HG02623 (cell line): ENCODE measurements around the gene FHAD1.
"Not testable (repeated sequence)": the region's sequence is repeated elsewhere in the genome, so short reads cannot be mapped to it uniquely, and the experiment has no call there.

Experiments used
- ATAC-seq: cut with Tn5 transposase; IDR thresholded peaks from one replicate; pipeline ENCODE4 v1.9.1; 2021; ENCODE audit warnings: moderate library complexity; ENCODE audit not compliant: unreplicated experiment

Gene FHAD1

DNA sequence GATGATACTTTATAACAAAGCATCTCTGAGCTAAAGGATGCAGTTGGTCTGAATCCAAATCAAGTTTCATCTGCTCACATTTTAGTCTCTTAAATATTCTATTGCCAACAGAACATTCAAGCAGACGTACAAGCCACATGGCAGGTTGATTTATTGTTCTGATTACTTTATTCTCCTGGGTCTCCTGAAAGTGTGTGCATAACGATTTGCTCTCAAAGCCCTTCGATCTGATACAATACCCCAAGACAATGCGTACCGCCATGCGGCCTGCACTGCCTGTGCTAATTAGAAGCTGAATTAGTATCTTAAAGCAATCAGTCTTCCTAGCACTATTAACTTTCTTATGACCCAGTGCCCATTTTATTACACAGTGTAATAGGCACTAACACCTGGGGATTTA is 56.9 kb downstream of the FHAD1 start:
- ATAC-seq = no peak

DNA sequence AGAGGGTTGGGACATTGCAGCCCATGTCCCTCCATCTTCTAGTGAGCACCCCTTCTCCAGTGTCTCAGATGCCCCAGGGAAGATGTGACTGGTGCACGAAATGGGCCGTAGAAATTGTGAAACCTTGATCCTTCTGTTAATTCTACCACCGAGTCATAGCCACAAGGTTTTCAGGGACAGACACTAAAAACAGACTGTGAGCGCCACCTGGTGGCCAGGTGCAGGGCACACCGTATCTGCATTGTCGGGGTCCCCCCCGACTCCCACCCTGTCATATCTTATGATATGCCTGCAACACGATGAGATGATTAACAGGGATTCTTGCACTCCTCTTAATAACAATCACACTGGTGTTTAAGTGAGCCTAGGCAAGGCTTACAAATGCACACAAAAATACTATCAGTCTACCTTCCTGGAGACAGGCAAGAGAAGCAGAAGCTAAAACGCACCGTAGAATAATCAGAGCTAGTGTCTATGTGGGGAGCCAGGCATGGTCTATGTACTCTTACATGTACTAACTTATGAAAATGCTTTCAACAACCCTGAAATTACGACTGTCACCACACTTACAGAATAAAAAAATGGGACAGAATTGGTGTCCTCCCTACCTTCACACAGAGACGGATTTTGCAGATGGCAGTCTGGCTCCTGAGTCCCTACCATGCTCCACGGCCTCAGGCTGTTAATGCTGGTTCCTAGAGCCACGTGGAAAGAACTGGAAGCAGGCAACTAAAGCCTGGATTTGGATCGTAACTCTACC is 57.9 kb downstream of the FHAD1 start:
- no peak for ATAC-seq

DNA sequence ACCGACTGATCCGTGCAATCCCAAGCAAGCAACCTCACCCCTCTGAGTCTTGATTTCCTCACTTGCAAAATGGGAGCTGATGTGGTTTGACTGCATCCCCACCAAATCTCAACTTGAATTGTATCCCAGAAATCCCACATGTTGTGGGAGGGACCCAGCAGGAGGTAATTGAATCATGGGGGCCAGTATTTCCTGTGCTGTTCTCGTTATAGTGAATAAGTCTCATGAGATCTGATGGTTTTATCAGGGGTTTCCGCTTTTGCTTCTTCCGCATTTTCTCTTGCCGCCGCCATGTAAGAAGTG is 58.4 kb downstream of the FHAD1 start:
- no peak for ATAC-seq

DNA sequence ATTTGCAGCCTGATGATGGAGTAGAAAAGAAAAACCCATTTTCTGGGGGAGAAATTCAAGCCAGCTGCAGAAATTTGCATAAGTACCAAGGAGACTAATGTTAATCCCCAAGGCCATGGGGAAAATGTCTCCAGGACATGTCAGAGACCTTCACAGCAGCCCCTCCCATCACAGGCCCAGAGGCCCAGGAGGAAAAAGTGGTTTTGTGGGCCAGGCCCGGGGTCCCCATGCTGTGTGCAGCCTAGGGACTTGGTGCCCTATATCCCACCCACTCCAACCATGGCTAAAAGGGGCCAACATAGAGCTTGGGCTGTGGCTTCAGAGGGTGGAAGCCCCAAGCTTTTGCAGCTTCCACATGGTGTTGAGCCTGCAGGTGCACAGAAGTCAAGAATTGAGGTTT is 59.3 kb downstream of the FHAD1 start:
- ATAC-seq = not testable (repeated sequence)

DNA sequence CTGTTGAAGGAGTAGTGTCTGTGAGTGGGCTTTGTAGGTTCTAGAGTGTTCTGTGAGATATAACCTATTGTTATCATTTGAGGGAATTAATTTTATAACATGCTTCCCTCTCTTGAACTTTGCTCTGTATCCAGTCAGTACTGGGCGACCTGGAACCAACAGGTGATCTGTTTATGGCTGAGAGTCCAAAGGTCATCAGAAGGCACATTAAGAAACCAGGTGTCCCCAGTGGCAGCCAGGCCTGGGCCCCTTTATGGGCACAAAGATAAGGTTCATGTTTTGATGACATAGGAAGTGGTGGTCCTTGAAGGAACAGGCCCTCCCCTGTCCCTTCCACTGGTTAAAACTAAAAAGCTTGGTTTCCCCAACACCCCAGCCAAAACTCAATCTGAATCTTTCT is 61.1 kb downstream of the FHAD1 start:
- no peak for ATAC-seq

DNA sequence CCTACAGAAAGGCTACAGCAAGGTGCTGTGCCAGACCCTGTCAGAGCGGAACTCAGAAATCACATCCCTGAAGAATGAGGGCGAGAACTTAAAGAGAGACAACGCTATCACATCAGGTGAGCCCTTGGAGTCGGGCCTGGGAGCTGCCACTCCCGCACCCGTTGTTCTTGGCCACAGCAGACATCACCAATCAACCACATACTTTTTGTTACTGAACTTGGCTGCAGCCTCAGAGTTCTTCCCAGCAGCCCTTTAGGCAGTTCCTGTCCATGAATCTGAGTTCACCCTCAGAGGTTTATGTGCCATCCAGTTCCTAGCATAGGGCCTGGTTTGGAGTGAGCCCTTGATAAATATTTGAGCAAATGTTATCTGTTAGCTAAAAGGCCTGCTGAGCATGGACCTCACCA is 61.6 kb downstream of the FHAD1 start:
- ATAC-seq = no peak

DNA sequence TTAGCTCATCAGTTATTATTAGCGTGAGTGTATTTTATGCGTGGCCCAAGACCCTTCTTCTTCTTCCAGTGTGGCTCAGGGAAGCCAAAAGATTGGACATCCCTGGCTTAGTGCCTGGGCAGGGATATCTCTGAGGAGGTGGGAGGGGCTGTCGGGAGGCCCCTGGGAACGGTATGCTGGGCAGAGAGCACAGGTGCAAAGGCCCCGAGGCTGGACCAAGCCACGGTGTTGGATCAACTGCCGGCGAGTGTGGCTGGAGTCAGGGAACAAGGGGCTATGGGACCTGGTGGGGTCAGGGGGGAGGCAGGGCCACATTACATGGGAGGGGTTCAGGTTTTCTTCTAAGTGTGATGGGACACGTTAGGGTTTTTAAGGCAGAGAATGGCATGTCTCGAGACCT is 62.7 kb downstream of the FHAD1 start:
- no peak for ATAC-seq

DNA sequence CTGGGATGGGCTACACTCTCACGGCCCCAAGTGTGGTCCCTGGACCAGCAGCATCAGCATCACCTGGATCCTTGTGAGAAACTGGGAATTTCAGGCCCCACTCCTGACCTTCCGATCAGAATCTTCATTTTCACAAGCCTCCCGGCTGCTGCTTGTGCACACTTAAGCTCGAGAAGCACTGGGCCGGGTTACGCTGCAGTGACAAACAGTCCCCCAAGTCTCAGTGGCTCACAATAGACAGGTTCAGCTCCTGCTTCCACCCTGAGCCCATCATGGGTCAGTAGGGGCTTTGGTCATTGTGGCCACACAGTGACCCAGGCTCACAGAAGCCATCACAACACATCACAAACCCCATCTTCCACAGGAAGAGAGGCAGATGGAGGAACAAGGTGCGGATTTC is 63.5 kb downstream of the FHAD1 start:
- ATAC-seq = no peak

DNA sequence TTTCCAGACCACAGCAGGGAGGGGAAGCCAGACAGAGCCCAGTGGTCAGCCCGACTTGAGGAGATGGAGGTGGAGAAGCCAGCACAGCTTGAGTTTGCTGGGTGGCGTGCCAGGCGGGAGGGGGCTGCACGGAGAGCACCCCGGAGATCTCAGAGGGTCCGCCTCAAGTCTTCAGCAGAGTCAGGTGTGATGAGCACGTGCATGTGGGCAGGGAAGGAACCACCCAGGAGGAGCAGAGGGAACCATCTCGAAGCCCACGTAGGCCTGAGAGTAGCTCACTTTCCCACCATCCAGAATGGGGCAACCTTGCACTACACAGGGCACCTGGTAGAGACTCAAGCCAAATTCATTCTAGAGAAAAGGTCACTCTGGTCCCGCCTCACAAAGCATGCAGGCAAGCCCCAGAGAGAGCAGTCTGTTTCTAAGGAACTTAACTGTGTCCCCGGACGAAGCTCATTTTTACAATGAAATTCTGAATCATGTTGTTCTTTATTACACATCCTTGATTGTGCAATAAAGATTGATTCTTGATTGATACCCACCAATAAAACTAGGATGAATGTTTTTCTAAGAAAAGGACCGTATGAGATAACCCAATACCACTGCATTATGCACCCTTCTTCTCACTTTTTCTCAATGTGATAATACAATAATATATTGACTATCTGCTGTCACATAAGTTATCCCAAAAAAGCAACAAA is 64.2 kb downstream of the FHAD1 start:
- no peak for ATAC-seq

DNA sequence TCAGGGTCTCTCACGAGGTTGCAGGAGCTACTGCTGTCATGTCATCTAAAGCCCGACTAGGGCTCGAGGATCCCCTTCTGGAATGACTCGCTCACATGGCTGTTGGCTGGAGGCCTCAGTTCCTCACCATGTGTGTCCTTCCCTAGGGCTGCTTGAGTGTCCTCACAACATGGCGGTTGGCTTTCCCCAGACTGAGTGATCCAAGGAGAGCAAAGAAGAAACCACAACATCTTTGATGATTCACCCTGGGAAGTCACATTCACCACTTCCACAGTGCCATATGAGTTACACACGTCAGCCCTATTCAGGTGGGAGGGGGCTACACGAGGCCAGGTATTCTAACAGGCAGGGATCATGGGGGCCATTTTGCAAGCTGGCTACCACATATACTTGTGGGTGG is 64.9 kb downstream of the FHAD1 start:
- ATAC-seq = no peak

DNA sequence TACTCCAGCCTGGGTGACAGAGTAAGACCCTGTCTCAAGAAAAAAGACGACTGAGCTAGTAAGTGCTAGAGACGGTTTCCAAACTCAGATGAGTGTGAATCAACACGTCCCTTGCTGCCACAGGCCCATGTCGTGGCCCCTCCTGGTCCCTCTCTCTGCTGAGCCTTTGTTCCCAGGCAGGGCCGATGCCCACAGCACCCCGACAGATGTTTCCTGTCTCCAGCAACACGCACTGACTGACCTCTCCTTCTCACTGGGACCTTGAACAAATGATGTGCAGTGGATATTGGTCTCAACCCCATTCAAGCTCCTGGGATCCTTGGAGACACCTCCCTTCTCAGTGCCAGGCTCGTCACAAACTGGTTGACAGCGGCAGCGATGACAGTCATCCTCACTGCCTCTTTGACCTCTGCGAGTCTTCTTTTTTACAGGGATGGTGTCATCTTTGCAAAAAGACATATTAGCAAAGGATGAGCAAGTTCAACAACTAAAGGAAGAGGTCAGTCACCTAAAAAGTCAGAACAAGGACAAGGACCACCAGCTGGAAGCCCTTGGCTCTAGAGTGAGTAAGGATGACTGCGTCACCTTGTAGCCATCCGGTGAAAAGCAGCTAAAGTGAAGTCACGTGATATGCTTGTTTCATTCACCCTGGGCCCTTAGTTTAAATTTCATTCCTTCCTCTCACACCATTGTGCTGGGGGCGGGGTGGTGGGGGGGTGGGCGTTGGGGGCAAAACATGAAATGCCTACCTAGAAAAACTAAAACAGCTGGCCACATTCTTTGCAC is 65.8 kb downstream of the FHAD1 start:
- ATAC-seq = no peak

DNA sequence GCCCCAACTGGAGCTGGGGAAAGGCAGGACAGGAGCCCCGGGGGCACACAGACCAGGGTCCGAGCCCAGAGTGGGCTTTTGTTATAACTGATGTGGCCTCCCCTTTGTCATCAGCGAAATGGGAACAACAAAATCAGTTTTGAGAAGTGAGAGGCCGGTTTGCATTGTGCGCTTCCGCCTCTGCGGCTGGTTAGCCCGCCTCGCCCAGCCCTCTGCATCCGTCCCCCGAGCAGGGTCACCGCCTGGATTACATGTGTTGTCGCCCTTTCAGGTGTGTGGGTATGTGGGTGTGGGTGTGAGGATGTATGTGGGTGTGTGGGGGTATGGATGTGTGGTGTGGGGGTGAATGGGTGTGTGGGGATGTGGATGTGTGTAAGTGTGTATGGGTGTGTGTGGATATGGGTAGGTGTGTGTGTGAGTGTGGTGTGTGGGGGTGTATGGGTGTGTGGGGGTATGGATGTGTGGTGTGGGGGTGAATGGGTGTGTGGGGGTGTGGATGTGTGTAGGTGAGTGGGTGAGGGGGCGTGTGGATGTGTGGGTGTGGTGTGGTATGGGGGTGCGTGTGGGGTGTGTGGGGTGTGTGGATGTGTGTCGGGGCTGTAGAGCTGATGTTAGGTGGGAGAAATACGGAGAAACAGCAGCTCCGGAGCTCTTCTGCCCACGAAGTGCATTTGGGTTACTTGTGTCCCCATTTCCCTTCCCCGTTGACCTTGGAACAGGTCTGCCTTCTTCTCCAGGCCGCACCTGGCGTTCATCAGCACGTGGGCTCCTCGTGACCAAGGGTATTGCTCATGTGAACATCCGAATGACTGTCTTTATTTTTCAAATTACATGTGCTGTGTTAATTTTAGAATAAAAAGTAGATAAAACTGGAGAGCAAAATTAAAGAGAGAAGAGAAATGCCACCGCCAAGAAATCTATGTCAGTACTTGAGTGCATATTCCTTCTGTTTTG is 67.6 kb downstream of the FHAD1 start:
- no peak for ATAC-seq

DNA sequence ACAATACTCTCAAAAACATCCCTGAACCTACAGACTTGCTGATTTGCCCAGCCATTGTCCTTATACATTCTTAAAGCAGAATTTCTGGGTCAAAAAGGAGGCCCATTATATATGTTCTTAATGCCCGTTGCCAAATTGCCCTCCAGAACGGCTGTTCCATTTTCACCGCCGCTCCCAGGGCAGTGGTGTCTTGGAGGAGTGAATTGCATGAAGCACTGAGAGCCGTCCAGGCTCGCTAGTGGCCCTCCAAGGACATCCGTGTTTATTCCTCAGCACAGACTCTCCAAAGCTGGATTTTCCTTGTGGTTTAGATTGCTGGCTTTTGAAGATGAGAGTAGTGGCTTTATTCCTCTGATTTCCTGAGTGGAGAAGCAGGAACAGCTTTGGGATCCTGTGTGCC is 68.8 kb downstream of the FHAD1 start:
- ATAC-seq = no peak

DNA sequence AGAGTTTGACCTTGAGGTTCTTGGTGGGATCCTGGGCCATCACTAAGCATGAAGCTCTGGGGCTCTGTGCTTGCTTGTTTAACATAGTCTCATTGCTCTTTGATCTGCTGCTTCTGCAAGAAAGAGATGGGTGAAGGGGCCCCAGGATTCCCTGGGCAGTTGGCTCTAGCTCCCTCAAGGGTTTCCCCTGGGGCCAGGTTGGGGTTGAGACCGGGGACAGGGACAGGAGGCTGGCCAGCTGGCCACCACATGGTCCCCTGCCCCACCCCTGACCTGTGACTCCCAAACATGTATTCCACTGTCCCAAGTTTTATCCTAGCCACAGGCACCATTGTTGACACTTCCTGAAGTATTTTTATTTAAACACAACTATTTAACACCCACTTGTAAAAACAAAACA is 69.5 kb downstream of the FHAD1 start:
- ATAC-seq = no peak

DNA sequence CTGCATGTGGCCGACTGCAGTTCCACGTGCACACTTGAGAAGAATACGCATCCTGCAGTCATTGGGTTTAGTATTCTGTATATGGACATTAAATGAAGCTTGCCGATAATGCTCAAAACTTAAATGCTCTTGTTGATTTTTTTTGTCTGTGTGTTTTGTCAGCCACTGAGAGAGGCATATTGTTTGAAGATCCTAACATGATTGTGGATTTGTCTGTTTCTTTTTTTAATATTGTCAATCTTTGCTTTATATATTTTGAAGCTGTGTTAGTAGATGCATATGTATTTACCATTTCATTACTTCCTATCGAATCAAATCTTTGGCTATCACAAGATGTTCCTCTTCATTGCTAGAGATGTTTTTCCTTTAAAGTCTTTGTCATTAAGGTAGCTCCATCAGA is 73.2 kb downstream of the FHAD1 start:
- no peak for ATAC-seq

DNA sequence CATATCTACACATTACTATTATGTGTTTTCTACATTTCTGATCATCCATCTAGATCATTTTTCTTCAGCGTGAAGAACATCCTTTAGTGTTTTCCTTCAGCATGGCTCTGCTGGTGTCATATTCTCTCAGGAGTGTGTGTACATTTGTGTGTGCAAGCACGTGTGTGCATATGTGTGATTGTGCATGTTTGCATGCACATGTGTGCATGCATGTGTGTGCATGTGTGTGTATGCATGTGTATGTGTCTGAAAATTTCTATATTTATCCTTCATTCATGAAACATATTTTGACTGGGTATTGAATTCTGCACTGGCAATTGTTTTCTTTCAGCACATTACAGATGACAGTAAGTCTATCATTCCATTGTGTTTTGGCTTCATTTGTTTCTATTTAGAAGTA is 74.6 kb downstream of the FHAD1 start:
- no peak for ATAC-seq

DNA sequence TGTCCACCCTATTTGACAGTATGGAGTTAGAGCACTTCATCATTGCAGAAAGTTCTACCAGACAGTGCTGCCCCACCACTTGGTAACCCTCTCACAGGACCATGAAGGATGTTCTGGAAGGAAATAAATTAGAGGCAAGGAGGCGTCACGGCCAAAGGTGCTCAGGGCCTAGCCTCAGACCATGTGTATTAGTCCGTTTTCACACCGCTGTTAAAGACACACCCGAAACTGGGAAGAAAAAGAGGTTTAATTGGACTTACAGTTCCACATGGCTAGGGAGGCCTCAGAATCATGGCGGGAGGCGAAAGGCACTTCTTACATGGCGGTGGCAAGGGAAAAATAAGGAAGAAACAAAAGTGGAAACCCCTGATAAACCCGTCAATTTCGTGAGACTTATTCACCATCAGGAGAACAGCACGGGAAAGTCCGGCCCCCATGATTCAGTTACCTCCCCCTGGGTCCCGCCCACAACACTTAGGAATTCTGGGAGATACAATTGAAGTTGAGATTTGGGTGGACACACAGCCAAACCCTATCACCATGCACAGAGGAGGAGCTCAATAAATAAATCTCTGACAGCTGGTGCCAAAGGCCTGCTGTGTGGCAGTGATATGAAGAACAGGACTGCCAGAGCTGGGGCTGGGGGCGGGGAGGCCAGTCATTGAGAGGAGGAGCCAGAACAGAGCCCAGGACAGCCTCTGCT is 75.8 kb downstream of the FHAD1 start:
- ATAC-seq = no peak

DNA sequence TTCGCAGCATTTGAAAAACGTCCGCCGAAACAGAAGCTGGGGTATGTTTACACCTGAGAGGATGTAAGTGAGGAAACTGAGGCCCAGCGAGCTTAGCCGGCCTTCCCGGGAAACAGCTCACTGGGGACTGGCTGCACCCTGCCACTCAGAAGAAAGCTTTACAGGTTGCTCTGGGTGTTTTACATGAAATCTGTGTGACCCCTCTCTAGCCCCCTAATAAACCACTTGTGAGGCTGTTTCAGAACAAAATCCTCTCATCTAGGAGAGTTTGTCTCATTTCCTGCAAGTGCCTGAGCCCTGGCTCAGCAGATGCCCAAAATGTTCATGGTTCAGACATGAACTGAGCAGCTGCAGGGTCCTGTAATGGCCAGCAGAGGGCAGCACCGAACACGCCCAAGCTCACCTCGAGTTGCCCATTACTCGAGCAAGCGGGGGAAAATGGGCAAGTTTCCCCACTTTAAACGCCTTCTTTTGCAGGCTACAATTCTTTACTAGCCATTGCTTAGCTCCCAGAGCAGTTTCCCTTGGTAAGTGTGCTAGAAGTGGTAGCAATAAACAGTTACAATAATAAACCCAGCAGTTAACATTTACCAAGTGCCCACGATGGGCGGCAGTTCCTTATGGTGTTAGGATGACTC is 76.4 kb downstream of the FHAD1 start:
- no peak for ATAC-seq

DNA sequence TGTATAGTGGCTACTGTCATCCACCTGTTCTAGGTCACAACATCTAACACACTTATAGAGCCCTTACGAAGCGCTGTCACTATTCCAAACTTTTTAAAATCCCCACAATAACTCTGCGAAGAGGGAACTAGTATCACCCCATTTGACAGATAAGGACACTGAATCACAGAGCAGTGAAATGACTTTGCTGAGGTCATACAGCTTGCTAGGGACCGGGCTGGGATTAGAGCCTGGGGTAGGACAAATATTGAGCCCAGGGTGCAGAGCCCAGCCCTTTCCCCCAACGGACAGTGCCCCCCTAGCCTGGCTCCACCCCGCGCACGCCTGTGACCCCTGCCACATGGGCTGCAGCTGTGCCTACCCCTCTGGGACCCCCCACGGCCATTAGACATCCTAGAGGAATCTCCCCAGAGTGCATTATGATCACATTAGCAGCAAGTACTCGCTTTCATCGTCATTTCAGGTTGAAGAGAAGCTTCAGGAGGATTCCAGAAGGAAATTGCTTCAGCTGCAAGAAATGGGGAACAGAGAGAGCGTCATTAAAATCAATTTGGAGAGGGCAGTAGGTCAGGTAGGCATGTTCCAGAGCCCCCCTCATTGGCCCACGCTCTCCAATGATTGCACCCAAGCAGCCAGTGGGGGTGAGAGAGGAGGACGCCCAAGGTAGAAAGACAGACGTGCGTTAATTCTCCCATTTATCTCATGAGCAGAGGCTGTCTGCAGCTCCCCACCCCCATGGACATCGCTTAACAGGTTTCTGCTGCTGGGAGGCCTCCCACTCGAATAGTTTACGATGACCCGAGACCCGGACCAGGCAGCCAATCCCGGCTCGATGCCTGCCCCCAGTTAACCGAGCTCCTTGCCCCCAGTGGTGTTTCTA is 77.2 kb downstream of the FHAD1 start:
- ATAC-seq = no peak
